Body of pancreas (tissue), 4 donors: Measurements from ENCODE around the gene SIN3A. TPM values are rescaled to one million over a fixed set of nuclear protein-coding genes. Genes with fewer than 3 reads are reported as not detected.

ENCODE experiments used
- ATAC-seq: fragments of 150-250 bp; one replicate; pipeline ENCODE4 v1.9.1; 2016
- DNase-seq, 4 donors: peaks; one replicate each; pipeline ENCODE4 v3.0.0-alpha.2; 2019
- H3K27ac ChIP-seq, 4 donors: fragments of 200-600 bp; sonication (generic); 1 replicate in 3 of 4; 2 replicates in 1 of 4; pipeline versions ENCODE4 v1.5.1 to v1.6.1; 2016 to 2019; ENCODE audit warnings: mild to moderate bottlenecking in 1 of 4, mixed read lengths in 1 of 4, moderate library complexity in 1 of 4
- H3K27me3 ChIP-seq, 2 donors: fragments of 200-600 bp; sonication (generic); one replicate each; pipeline ENCODE4 v1.6.0; 2016; ENCODE audit warnings: mild to moderate bottlenecking in 1 of 2
- H3K36me3 ChIP-seq, 2 donors: fragments of 200-600 bp; sonication (generic); replicated peaks in 1 of 2; 2 replicates each; pipeline ENCODE4 v1.5.1; 2016; ENCODE audit warnings: low read depth in 2 of 2; ENCODE audit not compliant: insufficient read depth in 1 of 2
- H3K4me1 ChIP-seq: fragments of 200-600 bp; sonication (generic); one replicate; pipeline ENCODE4 v1.6.0; 2016
- H3K4me3 ChIP-seq, 2 donors: fragments of 200-600 bp; sonication (generic); 1 replicate in 1 of 2; 2 replicates in 1 of 2; pipeline ENCODE4 v1.5.1; 2016 to 2019
- H3K9me3 ChIP-seq, 3 donors: fragments of 200-600 bp; sonication (generic); 1 replicate in 2 of 3; 2 replicates in 1 of 3; pipeline ENCODE4 v1.5.1; 2016
- CTCF ChIP-seq, 7 experiments: fragments of 450-650 bp in 4 of 7; fragments of 200-600 bp in 3 of 7; sonication (generic) in 3 of 7; IDR thresholded peaks; one replicate each; pipeline ENCODE4 v1.5.1; 2016 to 2019; ENCODE audit warnings: antibody characterized with exemption in 7 of 7
- POLR2A ChIP-seq, 3 donors: fragments of 450-650 bp; IDR thresholded peaks; one replicate each; pipeline ENCODE4 v1.6.1; 2016; ENCODE audit warnings: antibody characterized with exemption in 3 of 3, mild to moderate bottlenecking in 2 of 3
- WGBS, 2 donors: methylation state at CpG; one replicate each; pipeline ENCODE4 v1.1.5; 2017; 5-methylcytosine and 5-hydroxymethylcytosine counted together
- intact Hi-C: fragments of 100-400 bp; cut with DNase I; formaldehyde crosslinking; loops from one replicate; pipeline ENCODE4 v1.15.1; 2023
- total RNA-seq, 2 donors: library from RNA; depleted of rRNA; stranded (reverse); fragments of >200 nt; gene quantifications; one replicate each; pipeline ENCODE4 v1.1.0, GENCODE V29; 2016

SIN3A gene
- total RNA-seq, 2 donors from 2014 or later = 17.1 to 23.1 TPM

GRCh38 chr15:75359537-75360250 is 91.8 kb downstream of the SIN3A start:
- H3K36me3 ChIP-seq = peaks cover 0 to 18% of the 10 kb centered on the region in 2 donors
- 94 to 95% methylated on average over 10 to 15 of the region's 15 CpGs for WGBS, 2 donors
- DNase-seq (no peak), ATAC-seq (no peak)
- H3K27ac ChIP-seq = no peak overlapping the region
- intact Hi-C loops = loop anchor here (10.0 kb wide), 1 partner anchor 325 kb away; no protein-coding TSS in a partner anchor
- H3K4me1 ChIP-seq = no peaks in the 10 kb centered on the region
- no peak overlapping the region for H3K4me3 ChIP-seq
- no peaks in the 10 kb centered on the region for H3K27me3 ChIP-seq
- H3K9me3 ChIP-seq = no peaks in the 10 kb centered on the region
- TF ChIP-seq POLR2A (IDR thresholded peaks at IDR 0.05) = no peak
- TF ChIP-seq CTCF (IDR thresholded peaks at IDR 0.05) = no peak

- H3K4me3 ChIP-seq = no peak overlapping the region
- H3K9me3 ChIP-seq = no peaks in the 10 kb centered on the region
- TF ChIP-seq CTCF (IDR thresholded peaks at IDR 0.05) (no peak), POLR2A (IDR thresholded peaks at IDR 0.05) (no peak)
- no peak overlapping the region for H3K27ac ChIP-seq
- intact Hi-C loops = no loop called here
- no peaks in the 10 kb centered on the region for H3K4me1 ChIP-seq
- 91 to 96% methylated on average over 8 to 10 of the region's 10 CpGs for WGBS, 2 donors
- H3K27me3 ChIP-seq = no peaks in the 10 kb centered on the region
- ATAC-seq (no peak), DNase-seq (no peak)
- H3K36me3 ChIP-seq = peaks cover 0 to 15% of the 10 kb centered on the region in 2 donors
Measured at GRCh38 chr15:75358771-75359536, 92.5 kb downstream of the SIN3A start.

- intact Hi-C loops = no loop called here
- H3K27me3 ChIP-seq = no peaks in the 10 kb centered on the region
- H3K4me1 ChIP-seq = no peaks in the 10 kb centered on the region
- no peaks in the 10 kb centered on the region for H3K9me3 ChIP-seq
- no peak overlapping the region for H3K4me3 ChIP-seq
- ATAC-seq = no peak
- DNase-seq = no peak
- peaks cover 0 to 15% of the 10 kb centered on the region in 2 donors for H3K36me3 ChIP-seq
- WGBS, 2 donors = 82 to 94% methylated on average over 8 to 17 of the region's 17 CpGs
- TF ChIP-seq POLR2A (IDR thresholded peaks at IDR 0.05) = no peak
- no peak for TF ChIP-seq CTCF (IDR thresholded peaks at IDR 0.05)
- H3K27ac ChIP-seq = no peak overlapping the region
Measured at GRCh38 chr15:75357976-75358673, 93.4 kb downstream of the SIN3A start.

GRCh38 chr15:75356517-75356916 is 95.0 kb downstream of the SIN3A start:
- no peak overlapping the region for H3K27ac ChIP-seq
- TF ChIP-seq CTCF (IDR thresholded peaks at IDR 0.05) = no peak
- no peak for TF ChIP-seq POLR2A (IDR thresholded peaks at IDR 0.05)
- intact Hi-C loops = no loop called here
- H3K4me3 ChIP-seq = no peak overlapping the region
- H3K4me1 ChIP-seq = no peaks in the 10 kb centered on the region
- 95 to 98% methylated on average over 11 to 18 of the region's 20 CpGs for WGBS, 2 donors
- DNase-seq (no peak), ATAC-seq (no peak)
- H3K27me3 ChIP-seq = no peaks in the 10 kb centered on the region
- H3K36me3 ChIP-seq = peaks cover 0 to 13% of the 10 kb centered on the region in 2 donors
- no peaks in the 10 kb centered on the region for H3K9me3 ChIP-seq
